GM23338 (cell line): ENCODE measurements around the gene TSHZ3. TPM values are rescaled to one million over a fixed set of nuclear protein-coding genes. Genes with fewer than 3 reads are reported as not detected.

Experiments used
- ATAC-seq: fragments of 200-7000 bp; cut with Tn5 transposase; 3 replicates; pipeline ENCODE4 v1.9.1; 2020
- DNase-seq: peaks from one replicate; pipeline ENCODE4 v3.0.0-alpha.2; 2015; ENCODE audit warnings: low spot score
- H2AFZ ChIP-seq: fragments of 200-600 bp; sonication (generic); 2 replicates; pipeline ENCODE4 v1.8.0; 2016; ENCODE audit warnings: antibody characterized with exemption, mild to moderate bottlenecking, moderate library complexity
- H3F3A ChIP-seq: fragments of 200-600 bp; sonication (generic); replicated peaks from 2 replicates; pipeline ENCODE4 v1.8.0; 2017; ENCODE audit warnings: antibody characterized with exemption, mixed run types, low read depth
- H3K27ac ChIP-seq: fragments of 200-600 bp; sonication (generic); 2 replicates; pipeline ENCODE4 v1.6.1; 2016; ENCODE audit warnings: low read depth
- H3K27me3 ChIP-seq: fragments of 200-600 bp; sonication (generic); 2 replicates; pipeline ENCODE4 v1.8.0; 2016; ENCODE audit warnings: mild to moderate bottlenecking, mixed run types, moderate library complexity; ENCODE audit not compliant: insufficient read depth
- H3K36me3 ChIP-seq: fragments of 200-600 bp; sonication (generic); 2 replicates; pipeline ENCODE4 v1.8.0; 2016; ENCODE audit warnings: mild to moderate bottlenecking; ENCODE audit not compliant: insufficient read depth
- H3K4me1 ChIP-seq: fragments of 200-600 bp; sonication (generic); 2 replicates; pipeline ENCODE4 v1.8.0; 2016; ENCODE audit warnings: mild to moderate bottlenecking, moderate library complexity; ENCODE audit not compliant: insufficient read depth
- H3K4me2 ChIP-seq: fragments of 200-600 bp; sonication (generic); 2 replicates; pipeline ENCODE4 v1.7.1; 2017; ENCODE audit warnings: mixed run types
- H3K4me3 ChIP-seq: fragments of 200-600 bp; sonication (generic); 2 replicates; pipeline ENCODE4 v1.6.1; 2016; ENCODE audit warnings: mixed run types
- H3K79me2 ChIP-seq: fragments of 200-600 bp; sonication (generic); replicated peaks from 2 replicates; pipeline ENCODE4 v1.8.0; 2017; ENCODE audit warnings: mild to moderate bottlenecking; ENCODE audit not compliant: insufficient read depth
- H3K9me2 ChIP-seq: fragments of 200-600 bp; sonication (generic); 2 replicates; pipeline ENCODE4 v1.8.0; 2017; ENCODE audit not compliant: insufficient read depth
- H4K20me1 ChIP-seq: fragments of 200-600 bp; sonication (generic); replicated peaks from 2 replicates; pipeline ENCODE4 v1.8.0; 2017; ENCODE audit warnings: mild to moderate bottlenecking; ENCODE audit not compliant: insufficient read depth
- H3K27ac Mint-ChIP-seq: 2 replicates; pipeline ENCODE4 v1.8.0; 2020; ENCODE audit warnings: inconsistent platforms, mild to moderate bottlenecking, moderate library complexity, mixed read lengths
- H3K27me3 Mint-ChIP-seq: 3 replicates; pipeline ENCODE4 v1.8.0; 2022; ENCODE audit warnings: low read depth, mild to moderate bottlenecking, moderate library complexity, mixed read lengths, inconsistent platforms; ENCODE audit not compliant: insufficient read depth, poor library complexity
- H3K36me3 Mint-ChIP-seq: 3 replicates; pipeline ENCODE4 v1.8.0; 2021; ENCODE audit warnings: low read depth, mild to moderate bottlenecking, inconsistent platforms, moderate library complexity, mixed read lengths
- H3K4me1 Mint-ChIP-seq: 3 replicates; pipeline ENCODE4 v1.8.0; 2020; ENCODE audit warnings: mild to moderate bottlenecking, inconsistent platforms, mixed read lengths
- H3K4me3 Mint-ChIP-seq: 3 replicates; pipeline ENCODE4 v1.8.0; 2021; ENCODE audit warnings: moderate library complexity, mild to moderate bottlenecking, inconsistent platforms, mixed read lengths
- H3K9me3 Mint-ChIP-seq: 3 replicates; pipeline ENCODE4 v1.8.0; 2020; ENCODE audit warnings: moderate library complexity, mild to moderate bottlenecking, inconsistent platforms, mixed read lengths
- CREB1 ChIP-seq: fragments of 250-450 bp; sonication (Bioruptor Pico); IDR thresholded peaks from 2 replicates; pipeline ENCODE4 v1.5.0; 2020; ENCODE audit warnings: low read depth, mild to moderate bottlenecking, moderate library complexity
- CTCF ChIP-seq, 2 experiments: fragments of 200-600 bp in 1 of 2; sonication (generic) in 1 of 2; conservative IDR thresholded peaks; 2 replicates each; pipeline versions ENCODE4 v1.5.1 to v1.6.1; 2016 to 2017; ENCODE audit warnings: antibody characterized with exemption in 2 of 2, low read depth in 2 of 2, mild to moderate bottlenecking in 2 of 2, moderate library complexity in 1 of 2
- EZH2 ChIP-seq: fragments of 200-600 bp; sonication (generic); IDR thresholded peaks from one replicate; pipeline ENCODE4 v1.8.0; 2017; ENCODE audit warnings: antibody characterized with exemption, mild to moderate bottlenecking, low read depth; ENCODE audit not compliant: unreplicated experiment
- EZH2phosphoT487 ChIP-seq: fragments of 200-600 bp; sonication (generic); IDR thresholded peaks from one replicate; pipeline ENCODE4 v1.8.1; 2018; ENCODE audit warnings: antibody characterized with exemption; ENCODE audit not compliant: unreplicated experiment
- JUNB ChIP-seq: IDR thresholded peaks from one replicate; pipeline ENCODE4 v1.6.1; 2016; ENCODE audit warnings: antibody characterized with exemption; ENCODE audit not compliant: unreplicated experiment
- NANOG ChIP-seq: IDR thresholded peaks from 2 replicates; pipeline ENCODE4 v1.6.1; 2016; ENCODE audit warnings: antibody characterized with exemption, borderline replicate concordance
- POLR2AphosphoS5 ChIP-seq: IDR thresholded peaks from 2 replicates; pipeline ENCODE4 v1.6.1; 2016; ENCODE audit warnings: antibody characterized with exemption, low read depth
- REST ChIP-seq: IDR thresholded peaks from one replicate; pipeline ENCODE4 v1.6.1; 2018; ENCODE audit warnings: antibody characterized with exemption; ENCODE audit not compliant: unreplicated experiment
- STAT1 ChIP-seq: IDR thresholded peaks from one replicate; pipeline ENCODE4 v1.6.1; 2016; ENCODE audit warnings: antibody characterized with exemption; ENCODE audit not compliant: unreplicated experiment
- ZNF114 ChIP-seq: fragments of 250-450 bp; sonication (Bioruptor Pico); IDR thresholded peaks from 2 replicates; pipeline ENCODE4 v1.5.0; 2020; ENCODE audit warnings: mild to moderate bottlenecking, moderate library complexity
- ZNF331 ChIP-seq: fragments of 250-450 bp; sonication (Bioruptor Pico); IDR thresholded peaks from 2 replicates; pipeline ENCODE4 v1.5.0; 2020; ENCODE audit warnings: low read depth, mild to moderate bottlenecking, moderate library complexity
- ZNF462 ChIP-seq: fragments of 250-450 bp; sonication (Bioruptor Pico); IDR thresholded peaks from 2 replicates; pipeline ENCODE4 v1.5.0; 2020; ENCODE audit warnings: mild to moderate bottlenecking, moderate library complexity
- polyA plus RNA-seq: library from polyadenylated mRNA; unstranded; fragments of >200 nt; fragmentation: Nextera tagmentation; extraction: Ambion mirVana; gene quantifications from 2 replicates; pipeline ENCODE4 v1.2.1, GENCODE V29; 2016
- total RNA-seq: library from RNA; depleted of rRNA; stranded (reverse); fragments of >200 nt; shearing (Covaris generic); gene quantifications from 2 replicates; pipeline ENCODE4 v1.2.3, GENCODE V29; 2014
- TF ChIP-seq, protein P1 (sequence below): IDR thresholded peaks from 2 replicates; pipeline ENCODE4 v1.6.1; 2016; ENCODE audit warnings: antibody characterized with exemption

Gene TSHZ3
- total and polyA plus RNA-seq, 2 experiments from 2014 or later = 3.8 to 8.9 TPM

GRCh38 chr19:31387717-31388301 is 38.6 kb upstream of the TSHZ3 start:
- no peak overlapping the region for H3K4me3 ChIP-seq
- no peaks in the 10 kb centered on the region for H3K36me3 ChIP-seq
- H3K9me2 ChIP-seq = peaks cover 9% of the 10 kb centered on the region
- no peaks in the 10 kb centered on the region for H3F3A ChIP-seq
- Mint-ChIP-seq H3K36me3 (peaks cover 5% of the 10 kb centered on the region; the same call in 1 of the 3 replicates), H3K9me3 (no peaks in the 10 kb centered on the region), H3K4me1 (peaks cover 11% of the 10 kb centered on the region; the same call in 2 of the 3 replicates), H3K27me3 (peaks cover 2% of the 10 kb centered on the region), H3K4me3 (no peak overlapping the region), H3K27ac (no peak overlapping the region)
- no peaks in the 10 kb centered on the region for H4K20me1 ChIP-seq
- no peak for TF ChIP-seq EZH2phosphoT487
- TF ChIP-seq REST = no peak
- no peak for TF ChIP-seq ZNF331
- TF ChIP-seq, protein P1, sequence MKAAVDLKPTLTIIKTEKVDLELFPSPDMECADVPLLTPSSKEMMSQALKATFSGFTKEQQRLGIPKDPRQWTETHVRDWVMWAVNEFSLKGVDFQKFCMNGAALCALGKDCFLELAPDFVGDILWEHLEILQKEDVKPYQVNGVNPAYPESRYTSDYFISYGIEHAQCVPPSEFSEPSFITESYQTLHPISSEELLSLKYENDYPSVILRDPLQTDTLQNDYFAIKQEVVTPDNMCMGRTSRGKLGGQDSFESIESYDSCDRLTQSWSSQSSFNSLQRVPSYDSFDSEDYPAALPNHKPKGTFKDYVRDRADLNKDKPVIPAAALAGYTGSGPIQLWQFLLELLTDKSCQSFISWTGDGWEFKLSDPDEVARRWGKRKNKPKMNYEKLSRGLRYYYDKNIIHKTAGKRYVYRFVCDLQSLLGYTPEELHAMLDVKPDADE = no peak
- TF ChIP-seq ZNF114 = no peak
- no peak for TF ChIP-seq POLR2AphosphoS5
- TF ChIP-seq STAT1 = no peak
- TF ChIP-seq JUNB = no peak
- TF ChIP-seq CREB1 = no peak
- no peak for TF ChIP-seq NANOG
- no peak for TF ChIP-seq CTCF (conservative IDR thresholded peaks at IDR 0.05; ENCODE audit: low read depth in 2 of 2)
- no peak for TF ChIP-seq EZH2
- TF ChIP-seq ZNF462 (CRISPR knock-in tag) = no peak
- no peaks in the 10 kb centered on the region for H3K27me3 ChIP-seq
- ATAC-seq (no peak; the same call in 2 of the 3 replicates), DNase-seq (no peak)
- peak overlapping the region; percentile 76; the same call in 1 of the 2 replicates for H2AFZ ChIP-seq
- H3K4me2 ChIP-seq = no peak overlapping the region
- H3K4me1 ChIP-seq = peaks cover 5% of the 10 kb centered on the region
- no peaks in the 10 kb centered on the region for H3K79me2 ChIP-seq
- no peak overlapping the region for H3K27ac ChIP-seq
